Placental epithelial cell (primary cell): Measurements from ENCODE around the gene C19orf25. TPM values are rescaled to one million over a fixed set of nuclear protein-coding genes. Genes with fewer than 3 reads are reported as not detected.

Experiments
- total RNA-seq: library from RNA; depleted of rRNA; stranded (reverse); fragments of >200 nt; gene quantifications from 2 replicates; pipeline ENCODE4 v1.2.3, GENCODE V29; 2012

Gene C19orf25
- total RNA-seq, result 30.1 and 36.9 TPM in 2 replicates

GRCh38 chr19:1478934-1479707 lies at the start of gene C19orf25:
Gene C19orf25, minus strand, starts transcription at chr19:1479215. Its CDS starts 312 bp downstream, at chr19:1478903.

GRCh38 chr19:1523412-1524286 lies 44.6 kb upstream of the C19orf25 start, which contains the start of gene PLK5:
Gene PLK5, plus strand, starts transcription at chr19:1524077. Its CDS starts 2,920 bp downstream, at chr19:1526997.

GRCh38 chr19:1512671-1513498 lies 33.9 kb upstream of the C19orf25 start, which contains the start of gene ADAMTSL5:
Gene ADAMTSL5, minus strand, starts transcription at chr19:1513019. Its CDS starts 2,076 bp downstream, at chr19:1510943.

GRCh38 chr19:1491114-1491848 lies 12.3 kb upstream of the C19orf25 start, which contains the start of gene REEP6:
Gene REEP6, plus strand, starts transcription at chr19:1491181. Its CDS starts 89 bp downstream, at chr19:1491270.

GRCh38 chr19:1490311-1491113 lies 11.5 kb upstream of the C19orf25 start, which contains the start of gene PCSK4:
Gene PCSK4, minus strand, starts transcription at chr19:1490350. Its CDS starts 4 bp downstream, at chr19:1490346.

GRCh38 chr19:1449467-1450442 lies 29.3 kb downstream of the C19orf25 start, which contains the start of gene APC2:
Gene APC2, plus strand, starts transcription at chr19:1450121. Its CDS starts 2,881 bp downstream, at chr19:1453002.

GRCh38 chr19:1438035-1438932 lies 40.7 kb downstream of the C19orf25 start, which contains the start of gene RPS15:
Gene RPS15, plus strand, starts transcription at chr19:1438396. Its CDS starts 30 bp downstream, at chr19:1438426.

Other genes starting within 250 kb of the C19orf25 start
- gene CBARP, start 241.2 kb downstream of the C19orf25 start, total RNA-seq, result 1.6 and 3.5 TPM in 2 replicates
- gene ATP5F1D, start 237.5 kb downstream of the C19orf25 start, total RNA-seq, result 22.0 and 23.4 TPM in 2 replicates
- gene MIDN, start 230.6 kb downstream of the C19orf25 start, total RNA-seq, result 22.0 and 27.9 TPM in 2 replicates
- 223 and 337 TPM in 2 replicates for gene CIRBP, start 209.9 kb downstream of the C19orf25 start, total RNA-seq
- gene FAM174C, start 203.7 kb downstream of the C19orf25 start, total RNA-seq, result 22.0 and 46.3 TPM in 2 replicates
- gene EFNA2, start 193.3 kb downstream of the C19orf25 start, total RNA-seq, result 0.39 TPM in 1 of 2 replicates, not detected in the other
- 34.9 and 91.4 TPM in 2 replicates for gene NDUFS7, start 95.3 kb downstream of the C19orf25 start, total RNA-seq
- 13.3 and 15.5 TPM in 2 replicates for gene GAMT, start 77.7 kb downstream of the C19orf25 start, total RNA-seq
- 27.1 and 58.3 TPM in 2 replicates for gene DAZAP1, start 71.6 kb downstream of the C19orf25 start, total RNA-seq
- 534 and 674 TPM in 2 replicates for gene RPS15, start 40.8 kb downstream of the C19orf25 start, total RNA-seq
- 0.22 and 0.39 TPM in 2 replicates for gene APC2, start 29.1 kb downstream of the C19orf25 start, total RNA-seq
- 2.5 and 3.1 TPM in 2 replicates for gene PCSK4, start 11.1 kb upstream of the C19orf25 start, total RNA-seq
- gene REEP6, start 12.0 kb upstream of the C19orf25 start, total RNA-seq, result 5.1 and 7.9 TPM in 2 replicates
- 40.8 and 55.7 TPM in 2 replicates for gene ADAMTSL5, start 33.8 kb upstream of the C19orf25 start, total RNA-seq
- gene PLK5, start 44.9 kb upstream of the C19orf25 start, total RNA-seq, result not detected in 2 replicates
- 80.5 and 91.2 TPM in 2 replicates for gene MEX3D, start 89.1 kb upstream of the C19orf25 start, total RNA-seq
- 67.5 and 121 TPM in 2 replicates for gene MBD3, start 113.7 kb upstream of the C19orf25 start, total RNA-seq
- 37.4 and 43.6 TPM in 2 replicates for gene UQCR11, start 126.2 kb upstream of the C19orf25 start, total RNA-seq
- 50.3 and 85.7 TPM in 2 replicates for gene TCF3, start 173.4 kb upstream of the C19orf25 start, total RNA-seq